ENCODE data around the gene JAG2. TPM values are rescaled to one million over a fixed set of nuclear protein-coding genes. Genes with fewer than 3 reads are reported as not detected.

JAG2 gene
- total and polyA plus RNA-seq, 2 of the 4 experiments (the other 2 are of a cell fraction): 0.18 to 0.58 TPM

DNA sequence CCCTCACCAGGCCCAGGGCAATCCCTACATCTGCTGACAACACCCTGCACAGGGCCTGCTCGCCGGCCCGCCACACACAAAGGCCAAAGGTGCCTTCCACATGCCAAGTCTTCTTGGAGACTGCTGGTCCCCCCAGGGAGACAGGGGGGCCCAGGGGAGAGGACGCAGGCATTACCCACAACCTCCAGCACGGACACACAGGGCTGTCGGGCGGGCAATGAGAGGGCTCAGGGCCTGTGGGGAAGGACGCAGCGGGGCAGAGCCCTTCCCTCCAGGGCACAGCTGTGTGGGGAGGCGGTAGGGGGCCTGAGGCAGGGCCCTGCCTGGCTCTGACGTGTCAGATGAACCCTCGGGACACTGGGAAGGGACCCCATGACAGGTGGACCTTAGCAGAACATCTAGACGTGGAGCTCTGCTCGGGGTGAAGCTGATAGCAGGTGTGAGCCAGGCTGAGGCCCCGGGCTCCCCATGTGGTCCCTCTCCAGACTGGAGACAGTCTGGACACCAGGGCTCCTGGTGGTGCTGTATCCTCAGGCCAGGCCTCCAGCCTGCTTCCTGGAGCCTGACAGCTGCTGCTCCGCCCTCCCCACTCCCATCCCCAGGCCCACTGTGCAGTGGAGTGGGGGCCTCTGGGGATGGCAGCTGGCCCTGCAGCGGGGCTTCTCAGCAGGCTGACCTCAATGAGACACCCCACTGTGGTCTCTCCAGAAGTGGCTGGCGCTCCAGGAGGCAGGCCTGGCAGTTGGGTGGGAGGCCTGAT is 44.1 kb upstream of the JAG2 start:
- Histone ChIP-seq H3K9me3 (ENCODE audit: control insufficient read depth, insufficient read depth, low read length) (no peaks in the 10 kb centered on the region), H4K91ac (ENCODE audit: insufficient read depth, low read depth, low read length) (no peak overlapping the region), H2BK5ac (ENCODE audit: low read depth, low read length, poor library complexity, severe bottlenecking) (no peak overlapping the region), H3K79me1 (ENCODE audit: low read depth in 1 of 2, low read length in 2 of 2) (peaks cover 9 to 14% of the 10 kb centered on the region in 2 experiments; a peak in 3 of 4 replicates), H3K9me1 (ENCODE audit: insufficient read depth, low read length) (peaks cover 10% of the 10 kb centered on the region), H3K4ac (ENCODE audit: low read depth, low read length) (no peak overlapping the region), H3K56ac (ENCODE audit: extremely low read depth, insufficient read depth, low read length) (no peak overlapping the region), H3K4me3 (ENCODE audit: insufficient read depth, low read depth, low read length) (no peak overlapping the region), H3K9ac (ENCODE audit: low read depth, low read length) (no peak overlapping the region), H3K27ac (ENCODE audit: insufficient read depth, low read length) (no peak overlapping the region), H3K14ac (replicated peaks; ENCODE audit: low read depth, low read length) (no peak overlapping the region), H3K18ac (ENCODE audit: low read depth, low read length) (no peak overlapping the region), H2BK20ac (ENCODE audit: low read depth, low read length) (no peak overlapping the region), H2BK15ac (ENCODE audit: low read depth, low read length) (no peak overlapping the region), H2BK120ac (ENCODE audit: low read depth, low read length) (no peak overlapping the region), H4K20me1 (ENCODE audit: insufficient read depth, low read length) (peaks cover 14% of the 10 kb centered on the region), H3K4me2 (ENCODE audit: low read depth, low read length) (no peak overlapping the region), H3K36me3 (ENCODE audit: control insufficient read depth, insufficient read depth, low read length) (peaks cover 34% of the 10 kb centered on the region), H4K5ac (ENCODE audit: low read depth, low read length) (no peak overlapping the region), H3K27me3 (ENCODE audit: control insufficient read depth, insufficient read depth, low read length) (no peaks in the 10 kb centered on the region), H2AK5ac (ENCODE audit: low read depth, low read length) (no peak overlapping the region), H2AK9ac (replicated peaks; ENCODE audit: low read depth, low read length, poor library complexity) (no peak overlapping the region), H3K4me1 (ENCODE audit: control insufficient read depth, insufficient read depth, low read length) (no peaks in the 10 kb centered on the region), H3K23ac (ENCODE audit: low read depth, low read length) (no peak overlapping the region), H2AFZ (replicated peaks; ENCODE audit: low read length, poor library complexity) (no peak overlapping the region), H4K8ac (ENCODE audit: low read depth in 2 of 2, low read length in 2 of 2) (no peak overlapping the region)
- DNase-seq (no peak), ATAC-seq (ENCODE audit: low read depth) (no peak)
- no TSS peak for BruUV-seq (replicated peaks)
- ChIA-PET POLR2A (ENCODE audit: unreplicated experiment) (no interaction called here), CTCF (no interaction called here)
- in situ Hi-C loops (cut with MboI; ENCODE audit: low sequenced_read_pairs) (no loop called here), dilution Hi-C loops (cut with HindIII; ENCODE audit: low sequenced_read_pairs, unreplicated experiment) (no loop called here), intact Hi-C loops (cut with micrococcal nuclease) (no loop called here)
- WGBS, 2 experiments (ENCODE audit: extremely low coverage in 2 of 2, insufficient read length in 1 of 2): 83% methylated on average over 11 of the region's 18 CpGs; no CpG with 5 or more reads in 1 of the 2 experiments
- TF ChIP-seq CEBPB (IDR thresholded peaks at IDR 0.05; ENCODE audit: low read depth, low read length) (no peak), MAZ (IDR thresholded peaks at IDR 0.05; ENCODE audit: borderline replicate concordance, low read depth, low read length) (no peak), MXI1 (IDR thresholded peaks at IDR 0.05; ENCODE audit: borderline replicate concordance, low read depth, low read length) (no peak)

Measured in IMR-90 (cell line).